Body of pancreas (tissue), 4 donors: ENCODE data around the gene TYRO3. TPM values are rescaled to one million over a fixed set of nuclear protein-coding genes. Genes with fewer than 3 reads are reported as not detected.

Source experiments
- ATAC-seq: fragments of 150-250 bp; one replicate; pipeline ENCODE4 v1.9.1; 2016
- DNase-seq, 4 donors: peaks; one replicate each; pipeline ENCODE4 v3.0.0-alpha.2; 2019
- H3K27ac ChIP-seq, 4 donors: fragments of 200-600 bp; sonication (generic); 1 replicate in 3 of 4; 2 replicates in 1 of 4; pipeline versions ENCODE4 v1.5.1 to v1.6.1; 2016 to 2019; ENCODE audit warnings: mild to moderate bottlenecking in 1 of 4, mixed read lengths in 1 of 4, moderate library complexity in 1 of 4
- H3K27me3 ChIP-seq, 2 donors: fragments of 200-600 bp; sonication (generic); one replicate each; pipeline ENCODE4 v1.6.0; 2016; ENCODE audit warnings: mild to moderate bottlenecking in 1 of 2
- H3K36me3 ChIP-seq, 2 donors: fragments of 200-600 bp; sonication (generic); replicated peaks in 1 of 2; 2 replicates each; pipeline ENCODE4 v1.5.1; 2016; ENCODE audit warnings: low read depth in 2 of 2; ENCODE audit not compliant: insufficient read depth in 1 of 2
- H3K4me1 ChIP-seq: fragments of 200-600 bp; sonication (generic); one replicate; pipeline ENCODE4 v1.6.0; 2016
- H3K4me3 ChIP-seq, 2 donors: fragments of 200-600 bp; sonication (generic); 1 replicate in 1 of 2; 2 replicates in 1 of 2; pipeline ENCODE4 v1.5.1; 2016 to 2019
- H3K9me3 ChIP-seq, 3 donors: fragments of 200-600 bp; sonication (generic); 1 replicate in 2 of 3; 2 replicates in 1 of 3; pipeline ENCODE4 v1.5.1; 2016
- POLR2A ChIP-seq, 3 donors: fragments of 450-650 bp; IDR thresholded peaks; one replicate each; pipeline ENCODE4 v1.6.1; 2016; ENCODE audit warnings: antibody characterized with exemption in 3 of 3, mild to moderate bottlenecking in 2 of 3
- WGBS, 2 donors: methylation state at CpG; one replicate each; pipeline ENCODE4 v1.1.5; 2017; 5-methylcytosine and 5-hydroxymethylcytosine counted together
- intact Hi-C: fragments of 100-400 bp; cut with DNase I; formaldehyde crosslinking; loops from one replicate; pipeline ENCODE4 v1.15.1; 2023
- total RNA-seq, 2 donors: library from RNA; depleted of rRNA; stranded (reverse); fragments of >200 nt; gene quantifications; one replicate each; pipeline ENCODE4 v1.1.0, GENCODE V29; 2016
- TF ChIP-seq, protein P1 (sequence below), 7 experiments: fragments of 450-650 bp in 4 of 7; fragments of 200-600 bp in 3 of 7; sonication (generic) in 3 of 7; IDR thresholded peaks; one replicate each; pipeline ENCODE4 v1.5.1; 2016 to 2019; ENCODE audit warnings: antibody characterized with exemption in 7 of 7

TYRO3 gene
- total RNA-seq, 2 donors from 2014 or later, result 10.9 to 12.5 TPM

DNA sequence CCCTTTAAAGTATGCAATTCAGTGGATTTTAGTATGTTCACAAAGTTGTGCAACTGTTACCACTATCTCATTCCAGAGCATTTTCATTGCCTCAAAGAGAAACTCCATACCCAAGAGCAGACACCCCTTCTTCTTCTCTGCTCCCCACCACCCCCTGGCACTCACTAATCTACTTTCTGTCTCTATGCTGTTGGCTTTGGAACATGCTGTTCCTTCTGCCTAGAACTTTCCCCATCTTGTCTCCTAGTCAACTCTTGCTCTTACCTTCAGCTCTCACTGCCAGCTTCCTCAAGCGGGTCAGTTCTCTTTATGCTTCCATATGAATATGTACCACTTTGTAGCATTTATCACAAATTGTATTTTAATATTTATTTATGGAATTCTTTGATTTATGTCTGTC lies 50.1 kb downstream of the TYRO3 start:
- no peak for DNase-seq
- Histone ChIP-seq H3K9me3 (no peaks in the 10 kb centered on the region), H3K27ac (no peak overlapping the region), H3K36me3 (no peaks in the 10 kb centered on the region), H3K27me3 (no peaks in the 10 kb centered on the region), H3K4me3 (no peak overlapping the region), H3K4me1 (peaks cover 1% of the 10 kb centered on the region)
- 95 to 97% methylated on average over 1 of the region's 1 CpG for WGBS, 2 donors
- intact Hi-C loops, result loop anchor here (10.0 kb wide), 1 partner anchor 196 kb away; no protein-coding TSS in a partner anchor
- no peak for TF ChIP-seq POLR2A (IDR thresholded peaks at IDR 0.05)
- TF ChIP-seq, protein P1, sequence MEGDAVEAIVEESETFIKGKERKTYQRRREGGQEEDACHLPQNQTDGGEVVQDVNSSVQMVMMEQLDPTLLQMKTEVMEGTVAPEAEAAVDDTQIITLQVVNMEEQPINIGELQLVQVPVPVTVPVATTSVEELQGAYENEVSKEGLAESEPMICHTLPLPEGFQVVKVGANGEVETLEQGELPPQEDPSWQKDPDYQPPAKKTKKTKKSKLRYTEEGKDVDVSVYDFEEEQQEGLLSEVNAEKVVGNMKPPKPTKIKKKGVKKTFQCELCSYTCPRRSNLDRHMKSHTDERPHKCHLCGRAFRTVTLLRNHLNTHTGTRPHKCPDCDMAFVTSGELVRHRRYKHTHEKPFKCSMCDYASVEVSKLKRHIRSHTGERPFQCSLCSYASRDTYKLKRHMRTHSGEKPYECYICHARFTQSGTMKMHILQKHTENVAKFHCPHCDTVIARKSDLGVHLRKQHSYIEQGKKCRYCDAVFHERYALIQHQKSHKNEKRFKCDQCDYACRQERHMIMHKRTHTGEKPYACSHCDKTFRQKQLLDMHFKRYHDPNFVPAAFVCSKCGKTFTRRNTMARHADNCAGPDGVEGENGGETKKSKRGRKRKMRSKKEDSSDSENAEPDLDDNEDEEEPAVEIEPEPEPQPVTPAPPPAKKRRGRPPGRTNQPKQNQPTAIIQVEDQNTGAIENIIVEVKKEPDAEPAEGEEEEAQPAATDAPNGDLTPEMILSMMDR (IDR thresholded peaks at IDR 0.05), result no peak
- ATAC-seq, result no peak

DNA sequence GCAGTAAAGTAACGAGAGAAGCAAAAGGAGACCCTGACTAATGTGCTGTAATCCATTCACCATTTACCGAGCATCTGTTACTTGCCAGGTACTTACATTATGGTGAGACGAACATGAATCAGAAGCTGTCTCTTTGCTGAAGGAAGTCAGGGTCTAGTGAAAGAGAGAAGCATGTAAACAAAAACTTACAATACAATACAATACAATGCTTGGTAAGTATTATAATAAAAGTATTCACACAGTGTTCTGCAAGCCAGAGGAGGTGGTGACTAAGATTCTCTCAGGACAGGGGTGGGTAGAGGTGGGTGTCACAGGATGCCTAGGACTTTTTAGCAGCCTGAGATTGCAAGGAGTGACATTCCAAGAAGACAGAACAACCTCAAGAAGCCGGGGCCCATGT lies 51.0 kb downstream of the TYRO3 start:
- no peak for DNase-seq
- Histone ChIP-seq H3K36me3 (no peaks in the 10 kb centered on the region), H3K27me3 (no peaks in the 10 kb centered on the region), H3K27ac (no peak overlapping the region), H3K4me1 (no peaks in the 10 kb centered on the region), H3K4me3 (no peak overlapping the region), H3K9me3 (no peaks in the 10 kb centered on the region)
- no peak for ATAC-seq
- intact Hi-C loops, result no loop called here
- WGBS, 2 donors, result 69 to 74% methylated on average over 4 of the region's 4 CpGs
- TF ChIP-seq, protein P1 (IDR thresholded peaks at IDR 0.05), result no peak
- no peak for TF ChIP-seq POLR2A (IDR thresholded peaks at IDR 0.05)

DNA sequence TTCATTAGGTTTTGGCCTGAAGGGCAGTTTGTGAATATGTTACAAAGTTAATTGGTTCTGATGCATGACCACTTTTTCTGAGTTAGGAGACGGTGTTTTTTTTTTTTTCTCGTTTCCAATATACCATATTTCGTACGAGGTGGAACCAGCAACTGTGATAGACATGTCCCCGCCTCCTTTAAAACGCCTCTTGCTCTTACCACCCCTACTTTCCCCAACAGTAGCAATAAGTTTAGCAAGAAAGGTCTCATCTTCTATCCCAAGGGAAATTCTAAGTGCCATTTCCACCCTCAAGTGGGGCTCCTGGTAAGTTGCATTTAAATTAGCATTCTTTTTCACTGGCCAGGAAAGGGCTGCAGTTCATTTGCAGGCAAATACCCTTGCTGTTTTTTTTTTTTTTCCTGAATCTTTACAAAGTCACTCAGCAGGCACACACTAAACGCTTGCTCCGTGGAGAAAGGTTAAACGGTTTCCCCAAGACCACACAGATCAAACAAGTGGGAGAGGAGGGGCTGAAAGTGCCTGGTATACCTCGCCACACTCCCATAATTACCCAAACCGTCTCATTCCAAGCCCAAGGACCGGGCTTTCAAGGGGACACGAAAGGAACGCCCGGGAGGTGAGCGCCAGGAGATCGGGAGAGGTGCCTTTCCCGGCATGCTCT lies 61.7 kb downstream of the TYRO3 start:
- WGBS, 2 donors, result 17 to 19% methylated on average over 18 of the region's 18 CpGs
- H3K27me3 ChIP-seq, result no peaks in the 10 kb centered on the region
- H3K36me3 ChIP-seq, result no peaks in the 10 kb centered on the region
- peak overlapping the region; percentile 59 to 81 (median 77) for H3K27ac ChIP-seq
- TF ChIP-seq, protein P1 (IDR thresholded peaks at IDR 0.05), result no peak
- no peak for TF ChIP-seq POLR2A (IDR thresholded peaks at IDR 0.05)
- no peaks in the 10 kb centered on the region for H3K9me3 ChIP-seq
- H3K4me3 ChIP-seq, result peak overlapping the region in 1 of 2 donors; percentile 18
- no peak for ATAC-seq
- H3K4me1 ChIP-seq, result peaks cover 18% of the 10 kb centered on the region
- intact Hi-C loops, result no loop called here
- DNase-seq, result peak in 1 of 4 donors; percentile 69

DNA sequence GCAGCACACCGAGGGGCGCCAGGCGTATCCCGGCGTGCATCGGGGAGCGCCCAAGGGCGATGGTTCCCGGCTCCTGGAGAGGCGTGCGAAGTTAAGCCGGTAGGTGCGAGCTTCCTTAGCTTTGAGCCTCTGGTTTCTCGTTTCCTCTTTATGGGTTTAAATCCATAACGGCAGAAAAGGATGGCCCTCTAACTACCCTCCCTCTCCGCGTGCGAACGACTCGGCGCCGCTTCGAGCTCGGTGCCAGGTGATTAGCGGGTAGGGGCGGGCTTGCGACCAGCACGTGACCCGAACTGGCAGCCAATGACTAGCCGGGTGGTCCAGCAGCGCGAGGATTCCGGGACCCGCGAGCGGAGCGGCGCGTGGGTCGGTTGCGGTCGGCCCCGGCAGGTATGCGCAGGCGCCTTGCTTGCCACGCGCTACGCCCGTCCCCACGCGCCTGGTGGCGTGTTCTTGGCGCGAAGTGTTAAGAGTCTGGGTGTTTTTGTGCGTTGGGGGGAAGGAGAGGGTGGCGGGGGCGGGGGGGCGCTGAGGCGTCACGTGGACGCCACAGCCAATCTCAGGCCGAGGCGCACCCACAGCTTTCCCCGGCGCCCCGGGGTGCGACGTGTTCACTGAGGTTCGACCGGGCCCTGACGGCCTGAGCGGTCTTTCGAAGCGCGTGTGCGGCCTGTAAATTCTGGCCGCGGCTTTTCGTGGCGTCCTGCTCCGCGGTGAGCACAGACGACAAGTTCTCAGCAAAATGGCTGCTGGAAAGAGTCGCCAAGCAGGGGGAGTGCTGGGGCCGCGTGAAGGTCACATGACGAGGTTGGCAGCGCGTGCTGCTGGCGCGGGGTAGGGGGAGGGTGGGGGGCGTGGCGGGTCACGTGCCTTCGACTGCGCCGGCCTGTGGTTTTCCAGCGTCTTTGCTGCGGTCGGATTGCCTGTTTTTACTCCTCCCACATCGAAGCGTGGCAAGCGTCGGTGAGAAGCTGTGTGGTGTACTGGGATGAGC lies 62.5 kb downstream of the TYRO3 start:
- ATAC-seq, result peak; percentile 86
- WGBS, 2 donors, result 0 to 3% methylated on average over 26 to 104 of the region's 104 CpGs
- Histone ChIP-seq H3K4me1 (peaks cover 18% of the 10 kb centered on the region), H3K27ac (peak overlapping the region; percentile 59 to 81 (median 77)), H3K36me3 (no peaks in the 10 kb centered on the region), H3K9me3 (no peaks in the 10 kb centered on the region), H3K27me3 (no peaks in the 10 kb centered on the region), H3K4me3 (peak overlapping the region in 1 of 2 donors; percentile 18)
- intact Hi-C loops, result no loop called here
- TF ChIP-seq, protein P1 (IDR thresholded peaks at IDR 0.05), result no peak
- peak in 2 of 3 donors; percentile 23 to 37 for TF ChIP-seq POLR2A (IDR thresholded peaks at IDR 0.05)
- DNase-seq, result peak; percentile 80 to 86 (median 84)
